ENCODE results near the gene POLR1G. TPM values are rescaled to one million over a fixed set of nuclear protein-coding genes. Genes with fewer than 3 reads are reported as not detected.

POLR1G gene
- total and polyA plus RNA-seq, 8 donors, result 0.91 to 5.3 (median 2.9) TPM

- Histone ChIP-seq H3K9me3 (no peaks in the 10 kb centered on the region), H3K4me3 (no peak overlapping the region), H3K36me3 (peaks cover 0 to 7% (median 5%) of the 10 kb centered on the region in 3 donors), H3K4me1 (peaks cover 0 to 3% (median 0%) of the 10 kb centered on the region in 3 donors), H3K27ac (no peak overlapping the region), H3K27me3 (no peaks in the 10 kb centered on the region)
- FAIRE-seq (no peak), DNase-seq (peak in 1 of 6 donors; percentile 69), ATAC-seq (no peak)
- 87 to 89% methylated on average over 53 to 59 of the region's 59 CpGs for WGBS, 2 donors
- intact Hi-C loops (cut with DNase I), result no loop called here
- no peak for TF ChIP-seq CTCF (IDR thresholded peaks at IDR 0.05)
These were observed 10.4 kb upstream of the POLR1G start for GRCh38 chr19:45395821-45396617.

GRCh38 chr19:45400192-45400591 lies 6.3 kb upstream of the POLR1G start:
- H3K4me3 ChIP-seq, result no peak overlapping the region
- peaks cover 0 to 9% (median 8%) of the 10 kb centered on the region in 3 donors for H3K4me1 ChIP-seq
- H3K27ac ChIP-seq, result no peak overlapping the region
- H3K36me3 ChIP-seq, result peaks cover 0 to 7% (median 5%) of the 10 kb centered on the region in 3 donors
- WGBS, 2 donors, result 81 to 83% methylated on average over 6 of the region's 6 CpGs
- intact Hi-C loops (cut with DNase I), result no loop called here
- ATAC-seq (no peak), DNase-seq (no peak), FAIRE-seq (no peak)
- no peaks in the 10 kb centered on the region for H3K9me3 ChIP-seq
- no peak for TF ChIP-seq CTCF (IDR thresholded peaks at IDR 0.05)
- H3K27me3 ChIP-seq, result no peaks in the 10 kb centered on the region

- WGBS, 2 donors, result 86 to 92% methylated on average over 6 of the region's 6 CpGs
- ATAC-seq (no peak), DNase-seq (peak in 1 of 6 donors; percentile 11), FAIRE-seq (no peak)
- Histone ChIP-seq H3K4me1 (peaks cover 0 to 9% (median 8%) of the 10 kb centered on the region in 3 donors), H3K27me3 (no peaks in the 10 kb centered on the region), H3K9me3 (no peaks in the 10 kb centered on the region), H3K4me3 (no peak overlapping the region), H3K36me3 (peaks cover 0 to 5% (median 0%) of the 10 kb centered on the region in 3 donors), H3K27ac (peak overlapping the region in 1 of 4 donors; percentile 94)
- intact Hi-C loops (cut with DNase I), result no loop called here
- no peak for TF ChIP-seq CTCF (IDR thresholded peaks at IDR 0.05)
These were observed 4.6 kb upstream of the POLR1G start for GRCh38 chr19:45401815-45402214.

GRCh38 chr19:45402298-45403061 lies 4.0 kb upstream of the POLR1G start:
- no peak for FAIRE-seq
- Histone ChIP-seq H3K4me3 (peak overlapping the region in 2 of 4 donors; percentile 81 to 92), H3K36me3 (peaks cover 0 to 5% (median 0%) of the 10 kb centered on the region in 3 donors), H3K27ac (peak overlapping the region; percentile 25 to 94 (median 32)), H3K9me3 (no peaks in the 10 kb centered on the region), H3K4me1 (peaks cover 6 to 11% (median 8%) of the 10 kb centered on the region in 3 donors), H3K27me3 (no peaks in the 10 kb centered on the region)
- WGBS, 2 donors, result 16% methylated on average over 31 to 40 of the region's 40 CpGs
- TF ChIP-seq CTCF (IDR thresholded peaks at IDR 0.05), result peak in 3 of 4 donors; percentile 34 to 51 (median 36)
- DNase-seq, result peak; percentile 58 to 88 (median 75)
- peak; percentile 3 to 8 (median 6) for ATAC-seq
- intact Hi-C loops (cut with DNase I), result no loop called here
